NCI-H2227 (cell line): ENCODE results near the gene DGKZ.
"Not testable (repeated sequence)": the region's sequence is repeated elsewhere in the genome, so short reads cannot be mapped to it uniquely, and the experiment has no call there.

Experiments
- DNase-seq: peaks from one replicate; lab custom pipeline; 2025; ENCODE audit not compliant: unreplicated experiment; lab: John Stamatoyannopoulos, UW

Gene DGKZ, protein sequence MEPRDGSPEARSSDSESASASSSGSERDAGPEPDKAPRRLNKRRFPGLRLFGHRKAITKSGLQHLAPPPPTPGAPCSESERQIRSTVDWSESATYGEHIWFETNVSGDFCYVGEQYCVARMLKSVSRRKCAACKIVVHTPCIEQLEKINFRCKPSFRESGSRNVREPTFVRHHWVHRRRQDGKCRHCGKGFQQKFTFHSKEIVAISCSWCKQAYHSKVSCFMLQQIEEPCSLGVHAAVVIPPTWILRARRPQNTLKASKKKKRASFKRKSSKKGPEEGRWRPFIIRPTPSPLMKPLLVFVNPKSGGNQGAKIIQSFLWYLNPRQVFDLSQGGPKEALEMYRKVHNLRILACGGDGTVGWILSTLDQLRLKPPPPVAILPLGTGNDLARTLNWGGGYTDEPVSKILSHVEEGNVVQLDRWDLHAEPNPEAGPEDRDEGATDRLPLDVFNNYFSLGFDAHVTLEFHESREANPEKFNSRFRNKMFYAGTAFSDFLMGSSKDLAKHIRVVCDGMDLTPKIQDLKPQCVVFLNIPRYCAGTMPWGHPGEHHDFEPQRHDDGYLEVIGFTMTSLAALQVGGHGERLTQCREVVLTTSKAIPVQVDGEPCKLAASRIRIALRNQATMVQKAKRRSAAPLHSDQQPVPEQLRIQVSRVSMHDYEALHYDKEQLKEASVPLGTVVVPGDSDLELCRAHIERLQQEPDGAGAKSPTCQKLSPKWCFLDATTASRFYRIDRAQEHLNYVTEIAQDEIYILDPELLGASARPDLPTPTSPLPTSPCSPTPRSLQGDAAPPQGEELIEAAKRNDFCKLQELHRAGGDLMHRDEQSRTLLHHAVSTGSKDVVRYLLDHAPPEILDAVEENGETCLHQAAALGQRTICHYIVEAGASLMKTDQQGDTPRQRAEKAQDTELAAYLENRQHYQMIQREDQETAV

DNA sequence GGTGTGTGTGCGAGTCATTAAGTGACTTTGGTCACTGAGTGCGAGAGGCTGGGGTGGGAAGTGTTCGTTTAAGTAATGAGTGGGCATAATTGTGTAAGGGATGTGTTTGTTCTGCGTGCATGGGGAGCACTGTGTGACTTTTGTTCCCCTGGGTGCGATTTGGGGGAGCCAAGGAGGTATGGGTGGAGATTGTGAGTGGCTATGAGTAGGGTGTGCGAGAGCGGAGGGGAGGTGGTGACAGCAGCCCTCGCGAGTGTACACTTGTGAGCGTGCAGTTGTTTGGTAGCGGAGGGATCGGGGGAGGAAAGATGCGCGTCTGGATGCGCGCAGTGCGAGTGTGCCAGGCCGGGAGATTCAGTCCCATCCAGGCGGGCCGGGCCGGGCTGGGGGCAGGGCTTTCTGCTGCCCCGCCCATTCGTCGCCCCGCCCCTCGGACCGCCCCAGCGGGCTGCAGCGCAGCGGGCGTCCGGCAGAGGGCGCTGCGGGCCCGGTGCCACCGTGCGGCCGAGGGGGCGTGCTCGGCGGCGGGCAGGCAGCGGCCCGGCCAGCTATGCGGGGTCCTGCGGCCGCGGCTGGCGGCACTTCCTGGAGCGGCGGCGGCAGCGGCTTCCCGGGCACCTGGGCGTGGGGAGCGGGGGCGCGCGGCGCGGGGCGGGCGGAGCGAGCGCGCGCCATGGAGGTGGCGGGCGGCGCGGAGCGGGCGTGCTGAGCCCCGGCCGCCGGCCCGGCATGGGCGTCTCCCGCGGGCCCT is at the start of gene DGKZ:
Gene DGKZ (plus strand): TSS at position 578 of the 751 bp plus-strand sequence. CDS start 197 bp downstream, outside the sequence.
- peak; percentile 90 for DNase-seq

- no peak for DNase-seq
These were observed 48.4 kb upstream of the DGKZ start for GRCh38 chr11:46298699-46299433.

- DNase-seq: no peak
These were observed 47.8 kb upstream of the DGKZ start for GRCh38 chr11:46299451-46299961.

- DNase-seq: no peak
These were observed 47.0 kb upstream of the DGKZ start for GRCh38 chr11:46300270-46300669.

DNA sequence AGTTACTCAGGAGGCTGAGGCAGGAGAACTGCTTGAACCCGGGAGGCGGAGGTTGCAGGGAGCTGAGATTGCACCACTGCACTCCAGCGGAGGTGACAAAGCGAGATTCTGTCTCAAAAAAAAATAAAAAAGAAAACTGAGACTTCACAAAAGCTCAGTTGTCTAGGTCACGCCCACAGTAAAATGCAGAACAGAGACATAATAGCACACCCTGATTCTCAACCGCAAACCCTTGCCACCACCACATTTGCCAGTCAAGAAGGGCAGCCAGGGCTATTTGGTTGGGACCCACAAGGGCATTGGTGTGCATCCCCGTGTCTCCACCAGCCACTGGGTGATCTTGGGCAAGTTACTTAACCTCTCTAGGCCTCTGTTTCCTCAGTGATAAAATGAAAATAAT is 44.4 kb upstream of the DGKZ start:
- no peak for DNase-seq

GRCh38 chr11:46304036-46304435 is 43.2 kb upstream of the DGKZ start:
- DNase-seq: not testable (repeated sequence)

DNA sequence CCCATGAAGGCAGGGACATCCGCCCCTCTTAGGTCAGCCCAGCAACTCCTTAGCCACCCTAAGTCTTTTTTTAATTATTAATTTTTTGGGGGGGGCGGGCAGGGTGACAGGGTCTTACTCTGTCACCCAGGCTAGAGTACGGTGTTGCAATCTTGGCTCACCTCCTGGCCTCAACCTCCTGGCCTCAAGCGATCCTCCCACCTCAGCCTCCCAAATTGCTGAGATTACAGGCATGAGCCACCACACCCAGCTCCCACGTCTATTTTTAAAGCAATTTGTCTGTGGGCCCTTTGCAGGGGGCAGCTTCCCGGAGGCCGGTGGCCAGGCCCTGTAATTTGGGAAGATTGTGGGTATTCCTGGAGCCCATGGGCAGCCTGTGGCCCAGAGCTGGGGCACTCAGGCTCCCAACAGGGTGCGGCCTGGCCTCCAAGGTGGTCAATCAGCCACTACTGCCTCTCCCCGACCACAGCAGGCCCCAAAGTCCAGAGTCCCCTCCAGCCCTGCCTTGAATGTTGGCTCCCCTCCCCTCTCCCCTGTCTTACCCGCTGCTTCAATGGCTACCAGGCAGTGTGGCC is 42.6 kb upstream of the DGKZ start:
- DNase-seq: no peak

GRCh38 chr11:46305295-46305694 is 42.0 kb upstream of the DGKZ start:
- DNase-seq: peak; percentile 31

DNA sequence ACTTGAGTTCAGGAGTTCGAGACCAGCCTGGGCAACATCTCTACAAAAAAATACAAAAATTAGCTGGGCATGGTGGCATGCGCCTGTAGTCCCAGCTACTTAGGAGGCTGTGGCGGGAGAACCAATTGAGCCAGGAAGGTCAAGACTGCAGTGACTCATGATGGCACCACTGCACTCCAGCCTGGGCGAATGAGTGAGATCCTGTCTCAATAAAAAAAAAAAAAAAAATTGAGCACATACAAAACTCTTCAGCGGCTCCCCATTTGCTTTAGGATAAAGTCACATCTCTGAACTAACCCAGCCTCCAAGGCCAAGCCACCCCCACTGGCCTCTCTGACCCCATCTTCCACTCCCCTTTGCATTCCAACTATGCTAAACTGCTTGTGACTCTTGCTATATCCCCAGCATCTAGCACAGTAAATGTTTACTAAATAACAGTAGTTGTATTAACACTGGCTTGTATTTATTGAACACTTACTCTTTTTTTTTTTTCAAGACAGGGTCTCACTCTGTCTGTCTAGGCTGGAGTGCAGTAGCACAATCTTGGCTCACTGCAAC is 40.9 kb upstream of the DGKZ start:
- DNase-seq: no peak

- DNase-seq: no peak
These were observed 39.9 kb upstream of the DGKZ start for GRCh38 chr11:46307369-46307768.

- DNase-seq: no peak
These were observed 39.4 kb upstream of the DGKZ start for GRCh38 chr11:46307785-46308341.

DNA sequence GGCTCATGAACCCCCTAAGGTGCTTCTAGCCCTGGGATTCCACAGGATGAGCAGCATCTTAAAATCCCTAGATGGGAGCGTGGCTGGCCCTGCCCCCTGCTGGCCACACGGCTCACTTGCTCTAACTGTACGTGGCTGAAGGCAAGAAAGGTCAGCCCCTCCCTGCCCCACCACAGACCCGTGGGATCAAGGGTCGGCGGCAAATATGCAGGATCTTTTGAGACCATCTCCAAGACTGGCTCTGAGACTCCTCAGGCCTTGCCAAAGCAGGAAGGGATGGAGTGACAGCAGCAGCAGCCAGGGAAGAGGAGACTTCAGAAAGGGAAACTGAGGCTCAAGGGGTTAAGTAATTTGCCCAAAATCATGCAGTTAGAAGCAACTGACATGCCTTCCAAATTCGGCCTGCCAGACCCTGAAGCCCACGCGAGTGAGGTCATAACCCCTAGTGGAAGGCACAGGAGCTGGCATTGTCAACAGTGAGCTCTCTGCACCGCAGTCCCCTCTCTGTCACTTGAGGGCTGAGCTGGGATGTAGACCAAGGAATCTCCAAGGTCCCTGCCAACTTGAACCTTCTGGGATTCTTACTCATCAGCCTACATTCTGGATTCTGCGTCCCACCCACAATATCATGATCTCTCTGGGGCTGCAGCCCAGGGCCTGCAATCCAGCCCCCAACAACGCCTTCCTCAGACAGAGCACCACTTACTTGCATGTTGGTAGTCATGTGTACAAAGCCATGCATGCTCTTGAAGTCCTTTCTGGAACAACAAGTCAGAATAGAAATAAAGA is 38.4 kb upstream of the DGKZ start:
- peak; percentile 69 for DNase-seq

GRCh38 chr11:46309814-46310259 is 37.4 kb upstream of the DGKZ start:
- no peak for DNase-seq

GRCh38 chr11:46315033-46315738 is 32.1 kb upstream of the DGKZ start:
- peak; percentile 84 for DNase-seq

- DNase-seq: no peak
These were observed 31.3 kb upstream of the DGKZ start for GRCh38 chr11:46315783-46316563.

DNA sequence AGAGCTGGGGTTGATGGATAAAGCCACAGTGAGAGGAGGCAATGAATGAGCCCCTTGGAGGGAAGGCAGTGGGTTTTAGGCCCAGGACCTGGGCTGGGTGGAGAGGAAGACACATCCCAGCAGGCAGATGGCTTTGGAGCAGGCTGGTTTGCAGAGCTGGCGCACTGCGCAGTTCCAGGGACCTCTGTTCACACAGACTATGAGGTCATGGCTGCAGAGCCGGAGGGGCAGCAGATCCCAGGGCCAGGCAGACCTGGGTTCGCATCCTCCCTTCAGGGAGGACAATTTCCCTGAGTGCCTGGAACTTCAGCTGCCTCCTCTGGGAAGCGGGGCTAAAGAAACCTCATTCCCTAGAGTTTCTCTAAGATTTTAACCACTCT is 28.2 kb upstream of the DGKZ start:
- DNase-seq: no peak

DNA sequence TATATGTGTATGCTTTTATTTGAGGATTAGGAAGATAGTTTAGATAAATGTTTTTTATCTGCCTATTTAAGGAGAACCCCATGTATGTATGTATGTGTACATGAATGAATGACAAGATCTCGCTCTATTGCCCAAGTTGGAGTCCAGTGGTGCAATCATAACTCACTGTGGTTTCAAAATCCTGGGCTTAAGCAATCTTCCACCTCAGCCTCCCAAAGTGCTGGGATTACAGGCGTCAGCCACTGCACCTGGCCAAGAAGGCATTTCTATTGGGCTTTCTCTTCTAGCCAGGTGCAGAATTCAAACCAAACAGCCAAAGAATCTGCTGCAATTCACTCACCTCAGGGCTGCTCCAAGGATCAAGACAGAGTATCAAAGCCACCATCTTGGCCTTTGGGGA is 25.5 kb upstream of the DGKZ start:
- no peak for DNase-seq
